Measurements from ENCODE around the gene PTPN14. TPM values are rescaled to one million over a fixed set of nuclear protein-coding genes. Genes with fewer than 3 reads are reported as not detected.

The PTPN14 gene
- total RNA-seq, 1 experiment from 2014 or later: 88.4 TPM

DNA sequence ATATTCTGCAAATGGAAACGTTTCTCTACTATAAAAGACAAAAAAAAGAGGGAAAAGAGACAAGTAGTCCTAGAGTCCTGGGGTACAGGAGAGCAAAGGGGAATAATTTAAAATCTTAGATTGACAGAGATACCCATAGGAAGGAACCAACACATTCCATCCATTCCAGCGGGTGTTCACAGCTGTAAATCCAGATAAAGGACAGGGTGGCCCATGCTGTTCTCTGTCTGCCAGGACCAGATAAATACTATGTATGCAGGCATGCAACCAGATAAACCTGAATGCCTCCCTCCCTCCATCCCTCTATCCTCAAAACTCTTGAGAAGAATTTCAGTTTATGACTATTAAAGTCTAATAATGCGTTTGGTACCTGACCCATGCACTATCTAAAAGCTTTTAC is 131.8 kb downstream of the PTPN14 start (continued):
- TF ChIP-seq NR2C2 (CRISPR knock-in tag; IDR thresholded peaks at IDR 0.05) (no peak), SMAD3 (CRISPR knock-in tag; IDR thresholded peaks at IDR 0.05; ENCODE audit: borderline replicate concordance) (no peak)
- TF ChIP-seq, protein P1, sequence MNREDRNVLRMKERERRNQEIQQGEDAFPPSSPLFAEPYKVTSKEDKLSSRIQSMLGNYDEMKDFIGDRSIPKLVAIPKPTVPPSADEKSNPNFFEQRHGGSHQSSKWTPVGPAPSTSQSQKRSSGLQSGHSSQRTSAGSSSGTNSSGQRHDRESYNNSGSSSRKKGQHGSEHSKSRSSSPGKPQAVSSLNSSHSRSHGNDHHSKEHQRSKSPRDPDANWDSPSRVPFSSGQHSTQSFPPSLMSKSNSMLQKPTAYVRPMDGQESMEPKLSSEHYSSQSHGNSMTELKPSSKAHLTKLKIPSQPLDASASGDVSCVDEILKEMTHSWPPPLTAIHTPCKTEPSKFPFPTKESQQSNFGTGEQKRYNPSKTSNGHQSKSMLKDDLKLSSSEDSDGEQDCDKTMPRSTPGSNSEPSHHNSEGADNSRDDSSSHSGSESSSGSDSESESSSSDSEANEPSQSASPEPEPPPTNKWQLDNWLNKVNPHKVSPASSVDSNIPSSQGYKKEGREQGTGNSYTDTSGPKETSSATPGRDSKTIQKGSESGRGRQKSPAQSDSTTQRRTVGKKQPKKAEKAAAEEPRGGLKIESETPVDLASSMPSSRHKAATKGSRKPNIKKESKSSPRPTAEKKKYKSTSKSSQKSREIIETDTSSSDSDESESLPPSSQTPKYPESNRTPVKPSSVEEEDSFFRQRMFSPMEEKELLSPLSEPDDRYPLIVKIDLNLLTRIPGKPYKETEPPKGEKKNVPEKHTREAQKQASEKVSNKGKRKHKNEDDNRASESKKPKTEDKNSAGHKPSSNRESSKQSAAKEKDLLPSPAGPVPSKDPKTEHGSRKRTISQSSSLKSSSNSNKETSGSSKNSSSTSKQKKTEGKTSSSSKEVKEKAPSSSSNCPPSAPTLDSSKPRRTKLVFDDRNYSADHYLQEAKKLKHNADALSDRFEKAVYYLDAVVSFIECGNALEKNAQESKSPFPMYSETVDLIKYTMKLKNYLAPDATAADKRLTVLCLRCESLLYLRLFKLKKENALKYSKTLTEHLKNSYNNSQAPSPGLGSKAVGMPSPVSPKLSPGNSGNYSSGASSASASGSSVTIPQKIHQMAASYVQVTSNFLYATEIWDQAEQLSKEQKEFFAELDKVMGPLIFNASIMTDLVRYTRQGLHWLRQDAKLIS (CRISPR knock-in tag; IDR thresholded peaks at IDR 0.05; ENCODE audit: borderline replicate concordance): no peak
- TF ChIP-seq, protein P2, sequence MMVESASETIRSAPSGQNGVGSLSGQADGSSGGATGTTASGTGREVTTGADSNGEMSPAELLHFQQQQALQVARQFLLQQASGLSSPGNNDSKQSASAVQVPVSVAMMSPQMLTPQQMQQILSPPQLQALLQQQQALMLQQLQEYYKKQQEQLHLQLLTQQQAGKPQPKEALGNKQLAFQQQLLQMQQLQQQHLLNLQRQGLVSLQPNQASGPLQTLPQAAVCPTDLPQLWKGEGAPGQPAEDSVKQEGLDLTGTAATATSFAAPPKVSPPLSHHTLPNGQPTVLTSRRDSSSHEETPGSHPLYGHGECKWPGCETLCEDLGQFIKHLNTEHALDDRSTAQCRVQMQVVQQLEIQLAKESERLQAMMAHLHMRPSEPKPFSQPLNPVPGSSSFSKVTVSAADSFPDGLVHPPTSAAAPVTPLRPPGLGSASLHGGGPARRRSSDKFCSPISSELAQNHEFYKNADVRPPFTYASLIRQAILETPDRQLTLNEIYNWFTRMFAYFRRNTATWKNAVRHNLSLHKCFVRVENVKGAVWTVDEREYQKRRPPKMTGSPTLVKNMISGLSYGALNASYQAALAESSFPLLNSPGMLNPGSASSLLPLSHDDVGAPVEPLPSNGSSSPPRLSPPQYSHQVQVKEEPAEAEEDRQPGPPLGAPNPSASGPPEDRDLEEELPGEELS (CRISPR knock-in tag; IDR thresholded peaks at IDR 0.05): no peak
- TF ChIP-seq, protein P3, sequence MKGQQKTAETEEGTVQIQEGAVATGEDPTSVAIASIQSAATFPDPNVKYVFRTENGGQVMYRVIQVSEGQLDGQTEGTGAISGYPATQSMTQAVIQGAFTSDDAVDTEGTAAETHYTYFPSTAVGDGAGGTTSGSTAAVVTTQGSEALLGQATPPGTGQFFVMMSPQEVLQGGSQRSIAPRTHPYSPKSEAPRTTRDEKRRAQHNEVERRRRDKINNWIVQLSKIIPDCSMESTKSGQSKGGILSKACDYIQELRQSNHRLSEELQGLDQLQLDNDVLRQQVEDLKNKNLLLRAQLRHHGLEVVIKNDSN (CRISPR knock-in tag; IDR thresholded peaks at IDR 0.05): no peak
- TF ChIP-seq, protein P4, sequence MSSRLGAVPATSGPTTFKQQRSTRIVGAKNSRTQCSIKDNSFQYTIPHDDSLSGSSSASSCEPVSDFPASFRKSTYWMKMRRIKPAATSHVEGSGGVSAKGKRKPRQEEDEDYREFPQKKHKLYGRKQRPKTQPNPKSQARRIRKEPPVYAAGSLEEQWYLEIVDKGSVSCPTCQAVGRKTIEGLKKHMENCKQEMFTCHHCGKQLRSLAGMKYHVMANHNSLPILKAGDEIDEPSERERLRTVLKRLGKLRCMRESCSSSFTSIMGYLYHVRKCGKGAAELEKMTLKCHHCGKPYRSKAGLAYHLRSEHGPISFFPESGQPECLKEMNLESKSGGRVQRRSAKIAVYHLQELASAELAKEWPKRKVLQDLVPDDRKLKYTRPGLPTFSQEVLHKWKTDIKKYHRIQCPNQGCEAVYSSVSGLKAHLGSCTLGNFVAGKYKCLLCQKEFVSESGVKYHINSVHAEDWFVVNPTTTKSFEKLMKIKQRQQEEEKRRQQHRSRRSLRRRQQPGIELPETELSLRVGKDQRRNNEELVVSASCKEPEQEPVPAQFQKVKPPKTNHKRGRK (CRISPR knock-in tag; IDR thresholded peaks at IDR 0.05; ENCODE audit: borderline replicate concordance): no peak

DNA sequence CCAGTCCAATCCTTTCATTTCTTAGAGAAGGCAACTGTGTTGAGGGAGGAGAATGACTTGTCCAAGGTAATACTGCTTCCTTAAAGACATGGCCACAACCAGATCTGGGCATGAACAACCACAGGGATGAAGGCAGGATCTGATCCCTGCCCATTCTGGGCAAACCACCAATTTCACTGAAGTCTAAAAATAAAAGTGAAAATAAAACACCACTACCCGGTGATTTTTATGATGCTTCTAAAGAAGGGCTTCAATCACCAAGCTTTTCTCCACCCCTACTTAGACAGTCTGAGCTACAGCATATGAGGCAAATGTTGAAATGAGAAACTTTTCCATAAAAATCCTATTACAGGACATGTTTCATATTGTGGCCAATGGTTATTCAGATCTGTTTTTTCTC is 133.0 kb downstream of the PTPN14 start:
- POLR2A ChIA-PET: no interaction called here
- Mint-ChIP-seq H3K27ac (peak overlapping the region; percentile 51; the same call in 1 of the 2 replicates), H3K36me3 (peaks cover 4% of the 10 kb centered on the region; the same call in 1 of the 2 replicates), H3K4me3 (no peak overlapping the region), H3K9me3 (no peaks in the 10 kb centered on the region), H3K27me3 (ENCODE audit: low read depth) (no peaks in the 10 kb centered on the region), H3K4me1 (peaks cover 63% of the 10 kb centered on the region)
- ATAC-seq: no peak
- DNase-seq (ENCODE audit: low spot score): no peak
- CTCF ChIA-PET: interaction anchor here (0.9 to 1.0 kb wide), 2 partner anchors 12 to 87 kb away, joined by 3 read pairs; no protein-coding TSS in a partner anchor
- TF ChIP-seq CREB1 (CRISPR knock-in tag; IDR thresholded peaks at IDR 0.05) (no peak), FOXP1 (CRISPR knock-in tag; IDR thresholded peaks at IDR 0.05; ENCODE audit: borderline replicate concordance) (no peak), TP53 (CRISPR knock-in tag; IDR thresholded peaks at IDR 0.05) (no peak), ATF1 (CRISPR knock-in tag; IDR thresholded peaks at IDR 0.05) (no peak), ETV6 (CRISPR knock-in tag; IDR thresholded peaks at IDR 0.05) (no peak), NR2C2 (CRISPR knock-in tag; IDR thresholded peaks at IDR 0.05) (no peak), JAZF1 (CRISPR knock-in tag; IDR thresholded peaks at IDR 0.05) (no peak)
- TF ChIP-seq, protein P5, sequence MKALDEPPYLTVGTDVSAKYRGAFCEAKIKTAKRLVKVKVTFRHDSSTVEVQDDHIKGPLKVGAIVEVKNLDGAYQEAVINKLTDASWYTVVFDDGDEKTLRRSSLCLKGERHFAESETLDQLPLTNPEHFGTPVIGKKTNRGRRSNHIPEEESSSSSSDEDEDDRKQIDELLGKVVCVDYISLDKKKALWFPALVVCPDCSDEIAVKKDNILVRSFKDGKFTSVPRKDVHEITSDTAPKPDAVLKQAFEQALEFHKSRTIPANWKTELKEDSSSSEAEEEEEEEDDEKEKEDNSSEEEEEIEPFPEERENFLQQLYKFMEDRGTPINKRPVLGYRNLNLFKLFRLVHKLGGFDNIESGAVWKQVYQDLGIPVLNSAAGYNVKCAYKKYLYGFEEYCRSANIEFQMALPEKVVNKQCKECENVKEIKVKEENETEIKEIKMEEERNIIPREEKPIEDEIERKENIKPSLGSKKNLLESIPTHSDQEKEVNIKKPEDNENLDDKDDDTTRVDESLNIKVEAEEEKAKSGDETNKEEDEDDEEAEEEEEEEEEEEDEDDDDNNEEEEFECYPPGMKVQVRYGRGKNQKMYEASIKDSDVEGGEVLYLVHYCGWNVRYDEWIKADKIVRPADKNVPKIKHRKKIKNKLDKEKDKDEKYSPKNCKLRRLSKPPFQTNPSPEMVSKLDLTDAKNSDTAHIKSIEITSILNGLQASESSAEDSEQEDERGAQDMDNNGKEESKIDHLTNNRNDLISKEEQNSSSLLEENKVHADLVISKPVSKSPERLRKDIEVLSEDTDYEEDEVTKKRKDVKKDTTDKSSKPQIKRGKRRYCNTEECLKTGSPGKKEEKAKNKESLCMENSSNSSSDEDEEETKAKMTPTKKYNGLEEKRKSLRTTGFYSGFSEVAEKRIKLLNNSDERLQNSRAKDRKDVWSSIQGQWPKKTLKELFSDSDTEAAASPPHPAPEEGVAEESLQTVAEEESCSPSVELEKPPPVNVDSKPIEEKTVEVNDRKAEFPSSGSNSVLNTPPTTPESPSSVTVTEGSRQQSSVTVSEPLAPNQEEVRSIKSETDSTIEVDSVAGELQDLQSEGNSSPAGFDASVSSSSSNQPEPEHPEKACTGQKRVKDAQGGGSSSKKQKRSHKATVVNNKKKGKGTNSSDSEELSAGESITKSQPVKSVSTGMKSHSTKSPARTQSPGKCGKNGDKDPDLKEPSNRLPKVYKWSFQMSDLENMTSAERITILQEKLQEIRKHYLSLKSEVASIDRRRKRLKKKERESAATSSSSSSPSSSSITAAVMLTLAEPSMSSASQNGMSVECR (CRISPR knock-in tag; IDR thresholded peaks at IDR 0.05; ENCODE audit: borderline replicate concordance): no peak
- TF ChIP-seq, protein P6, sequence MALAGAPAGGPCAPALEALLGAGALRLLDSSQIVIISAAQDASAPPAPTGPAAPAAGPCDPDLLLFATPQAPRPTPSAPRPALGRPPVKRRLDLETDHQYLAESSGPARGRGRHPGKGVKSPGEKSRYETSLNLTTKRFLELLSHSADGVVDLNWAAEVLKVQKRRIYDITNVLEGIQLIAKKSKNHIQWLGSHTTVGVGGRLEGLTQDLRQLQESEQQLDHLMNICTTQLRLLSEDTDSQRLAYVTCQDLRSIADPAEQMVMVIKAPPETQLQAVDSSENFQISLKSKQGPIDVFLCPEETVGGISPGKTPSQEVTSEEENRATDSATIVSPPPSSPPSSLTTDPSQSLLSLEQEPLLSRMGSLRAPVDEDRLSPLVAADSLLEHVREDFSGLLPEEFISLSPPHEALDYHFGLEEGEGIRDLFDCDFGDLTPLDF (CRISPR knock-in tag; IDR thresholded peaks at IDR 0.05): no peak
- TF ChIP-seq, protein P7, sequence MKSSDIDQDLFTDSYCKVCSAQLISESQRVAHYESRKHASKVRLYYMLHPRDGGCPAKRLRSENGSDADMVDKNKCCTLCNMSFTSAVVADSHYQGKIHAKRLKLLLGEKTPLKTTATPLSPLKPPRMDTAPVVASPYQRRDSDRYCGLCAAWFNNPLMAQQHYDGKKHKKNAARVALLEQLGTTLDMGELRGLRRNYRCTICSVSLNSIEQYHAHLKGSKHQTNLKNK (CRISPR knock-in tag; IDR thresholded peaks at IDR 0.05): no peak
- TF ChIP-seq, protein P8, sequence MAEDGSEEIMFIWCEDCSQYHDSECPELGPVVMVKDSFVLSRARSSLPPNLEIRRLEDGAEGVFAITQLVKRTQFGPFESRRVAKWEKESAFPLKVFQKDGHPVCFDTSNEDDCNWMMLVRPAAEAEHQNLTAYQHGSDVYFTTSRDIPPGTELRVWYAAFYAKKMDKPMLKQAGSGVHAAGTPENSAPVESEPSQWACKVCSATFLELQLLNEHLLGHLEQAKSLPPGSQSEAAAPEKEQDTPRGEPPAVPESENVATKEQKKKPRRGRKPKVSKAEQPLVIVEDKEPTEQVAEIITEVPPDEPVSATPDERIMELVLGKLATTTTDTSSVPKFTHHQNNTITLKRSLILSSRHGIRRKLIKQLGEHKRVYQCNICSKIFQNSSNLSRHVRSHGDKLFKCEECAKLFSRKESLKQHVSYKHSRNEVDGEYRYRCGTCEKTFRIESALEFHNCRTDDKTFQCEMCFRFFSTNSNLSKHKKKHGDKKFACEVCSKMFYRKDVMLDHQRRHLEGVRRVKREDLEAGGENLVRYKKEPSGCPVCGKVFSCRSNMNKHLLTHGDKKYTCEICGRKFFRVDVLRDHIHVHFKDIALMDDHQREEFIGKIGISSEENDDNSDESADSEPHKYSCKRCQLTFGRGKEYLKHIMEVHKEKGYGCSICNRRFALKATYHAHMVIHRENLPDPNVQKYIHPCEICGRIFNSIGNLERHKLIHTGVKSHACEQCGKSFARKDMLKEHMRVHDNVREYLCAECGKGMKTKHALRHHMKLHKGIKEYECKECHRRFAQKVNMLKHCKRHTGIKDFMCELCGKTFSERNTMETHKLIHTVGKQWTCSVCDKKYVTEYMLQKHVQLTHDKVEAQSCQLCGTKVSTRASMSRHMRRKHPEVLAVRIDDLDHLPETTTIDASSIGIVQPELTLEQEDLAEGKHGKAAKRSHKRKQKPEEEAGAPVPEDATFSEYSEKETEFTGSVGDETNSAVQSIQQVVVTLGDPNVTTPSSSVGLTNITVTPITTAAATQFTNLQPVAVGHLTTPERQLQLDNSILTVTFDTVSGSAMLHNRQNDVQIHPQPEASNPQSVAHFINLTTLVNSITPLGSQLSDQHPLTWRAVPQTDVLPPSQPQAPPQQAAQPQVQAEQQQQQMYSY (CRISPR knock-in tag; IDR thresholded peaks at IDR 0.05): no peak
